Medulla oblongata (tissue), 1 donor: ENCODE data around the gene CACNG4.

ENCODE experiments used
- DNase-seq: peaks from one replicate; pipeline ENCODE4 v3.0.0-alpha.2; 2015; ENCODE audit errors: extremely low spot score

Gene CACNG4

GRCh38 chr17:66944351-66945146 lies 20.0 kb upstream of the CACNG4 start:
- DNase-seq = no peak

- DNase-seq = no peak
Measured at GRCh38 chr17:66945147-66945835, 19.2 kb upstream of the CACNG4 start.

GRCh38 chr17:66946251-66946650 lies 18.3 kb upstream of the CACNG4 start:
- DNase-seq = no peak

GRCh38 chr17:66947311-66947710 lies 17.2 kb upstream of the CACNG4 start:
- no peak for DNase-seq

- DNase-seq = no peak
Measured at GRCh38 chr17:66948061-66948750, 16.3 kb upstream of the CACNG4 start.

- DNase-seq = no peak
Measured at GRCh38 chr17:66949501-66949900, 15.0 kb upstream of the CACNG4 start.

- DNase-seq = no peak
Measured at GRCh38 chr17:66950325-66950724, 14.2 kb upstream of the CACNG4 start.

- no peak for DNase-seq
Measured at GRCh38 chr17:66950886-66951604, 13.5 kb upstream of the CACNG4 start.

GRCh38 chr17:66951605-66951953 lies 12.9 kb upstream of the CACNG4 start:
- no peak for DNase-seq

GRCh38 chr17:66952031-66952524 lies 12.4 kb upstream of the CACNG4 start:
- DNase-seq = no peak

- no peak for DNase-seq
Measured at GRCh38 chr17:66952681-66953629, 11.6 kb upstream of the CACNG4 start.

- peak; percentile 50 for DNase-seq
Measured at GRCh38 chr17:66953630-66954020, 10.9 kb upstream of the CACNG4 start.

- no peak for DNase-seq
Measured at GRCh38 chr17:66954632-66955031, 9.9 kb upstream of the CACNG4 start.

GRCh38 chr17:66955821-66956220 lies 8.7 kb upstream of the CACNG4 start:
- no peak for DNase-seq

GRCh38 chr17:66956941-66957340 lies 7.6 kb upstream of the CACNG4 start:
- DNase-seq = no peak

GRCh38 chr17:66957343-66957742 lies 7.2 kb upstream of the CACNG4 start:
- DNase-seq = no peak

- no peak for DNase-seq
Measured at GRCh38 chr17:66957951-66958579, 6.4 kb upstream of the CACNG4 start.

GRCh38 chr17:66959641-66960375 lies 4.7 kb upstream of the CACNG4 start:
- no peak for DNase-seq

GRCh38 chr17:66960613-66961012 lies 3.9 kb upstream of the CACNG4 start:
- DNase-seq = no peak

GRCh38 chr17:66963521-66963908 lies 992 bp upstream of the CACNG4 start:
- no peak for DNase-seq
